ENCODE data around the gene PEX26.
"Not testable (repeated sequence)": the region's sequence is repeated elsewhere in the genome, so short reads cannot be mapped to it uniquely, and the experiment has no call there.

Gene PEX26

GRCh38 chr22:18056807-18057474 lies 20.8 kb upstream of the PEX26 start:
- no peak for DNase-seq

GRCh38 chr22:18057568-18058209 lies 20.1 kb upstream of the PEX26 start:
- peak; percentile 94 for DNase-seq

- no peak for DNase-seq
These were observed 19.3 kb upstream of the PEX26 start for GRCh38 chr22:18058371-18059093.

DNA sequence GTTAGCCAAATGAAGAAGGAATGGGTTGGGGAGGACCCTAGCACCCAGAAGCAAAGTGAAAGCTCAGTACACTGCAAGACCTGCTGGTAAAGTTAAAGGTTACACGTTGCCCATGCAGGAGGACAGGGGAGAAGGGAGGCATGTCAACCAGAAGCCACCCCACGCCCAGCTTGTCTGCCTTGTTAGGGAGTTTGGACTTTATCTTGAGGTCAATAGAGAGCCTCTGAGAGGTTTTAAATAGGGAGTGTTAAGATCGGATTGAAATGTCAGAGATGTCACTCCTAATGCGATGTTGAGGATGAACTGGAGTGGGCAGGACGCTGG lies 18.7 kb upstream of the PEX26 start:
- DNase-seq = no peak

GRCh38 chr22:18059473-18059872 lies 18.3 kb upstream of the PEX26 start:
- DNase-seq = no peak

DNA sequence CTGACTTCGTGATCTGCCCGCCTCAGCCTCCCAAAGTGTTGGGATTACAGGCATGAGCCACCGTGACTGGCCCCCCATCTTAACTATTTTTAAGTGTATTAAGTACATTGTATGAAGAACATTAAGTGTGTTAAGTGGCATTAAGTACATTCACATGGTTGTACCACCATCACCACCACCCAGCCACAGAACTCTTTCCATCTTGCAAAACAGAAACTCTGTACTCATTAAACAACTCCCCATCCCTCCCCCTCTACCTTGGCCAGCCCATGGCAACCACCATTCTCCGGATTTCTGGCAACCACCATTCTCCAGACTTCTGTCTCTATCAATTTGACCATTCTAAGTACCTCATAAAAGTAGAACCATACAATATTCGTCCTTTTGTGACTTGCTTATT lies 17.8 kb upstream of the PEX26 start:
- DNase-seq = no peak

GRCh38 chr22:18060646-18061620 lies 16.9 kb upstream of the PEX26 start:
- no peak for DNase-seq

GRCh38 chr22:18062421-18062820 lies 15.4 kb upstream of the PEX26 start:
- DNase-seq = no peak

DNA sequence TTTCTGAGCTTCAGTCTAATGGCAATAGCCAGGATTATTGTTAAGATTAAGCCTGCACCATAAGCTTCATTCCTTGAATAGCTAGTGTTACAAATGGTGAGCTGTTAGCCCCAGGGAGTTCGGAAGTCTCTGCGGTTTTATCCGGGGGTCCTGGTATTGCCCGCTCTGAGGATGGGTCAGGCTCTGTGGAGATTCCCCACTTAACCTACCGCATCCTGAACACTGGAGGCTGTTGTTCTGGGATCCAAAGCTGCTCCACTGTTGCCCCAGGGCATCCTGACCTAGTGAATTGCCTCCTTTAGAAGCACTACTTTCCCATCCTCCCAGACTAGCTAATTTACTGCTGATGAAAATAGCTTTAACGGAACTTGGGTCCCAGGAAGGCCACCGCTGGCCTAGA lies 14.5 kb upstream of the PEX26 start:
- no peak for DNase-seq

DNA sequence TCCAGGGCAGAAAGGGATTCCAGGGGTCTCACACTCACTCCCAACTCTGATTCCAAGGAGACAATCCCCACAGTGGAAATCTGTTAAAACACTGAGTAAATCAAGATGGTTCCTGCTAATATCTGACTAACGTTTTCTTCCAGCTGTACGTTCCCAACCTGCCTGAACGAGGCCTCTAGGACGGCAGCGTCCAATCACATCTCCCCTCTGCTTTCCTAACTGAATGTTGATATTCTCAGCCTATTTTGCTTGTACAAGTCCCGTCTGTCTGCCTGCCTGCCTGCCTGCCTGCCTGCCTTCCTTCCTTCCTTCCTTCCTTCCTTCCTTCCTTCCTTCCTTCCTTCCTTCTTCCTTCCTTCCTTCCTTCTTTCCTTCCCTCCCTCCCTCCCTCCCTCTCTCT lies 14.1 kb upstream of the PEX26 start:
- not testable (repeated sequence) for DNase-seq

GRCh38 chr22:18064636-18065035 lies 13.2 kb upstream of the PEX26 start:
- no peak for DNase-seq

- no peak for DNase-seq
These were observed 12.5 kb upstream of the PEX26 start for GRCh38 chr22:18065256-18065655.

DNA sequence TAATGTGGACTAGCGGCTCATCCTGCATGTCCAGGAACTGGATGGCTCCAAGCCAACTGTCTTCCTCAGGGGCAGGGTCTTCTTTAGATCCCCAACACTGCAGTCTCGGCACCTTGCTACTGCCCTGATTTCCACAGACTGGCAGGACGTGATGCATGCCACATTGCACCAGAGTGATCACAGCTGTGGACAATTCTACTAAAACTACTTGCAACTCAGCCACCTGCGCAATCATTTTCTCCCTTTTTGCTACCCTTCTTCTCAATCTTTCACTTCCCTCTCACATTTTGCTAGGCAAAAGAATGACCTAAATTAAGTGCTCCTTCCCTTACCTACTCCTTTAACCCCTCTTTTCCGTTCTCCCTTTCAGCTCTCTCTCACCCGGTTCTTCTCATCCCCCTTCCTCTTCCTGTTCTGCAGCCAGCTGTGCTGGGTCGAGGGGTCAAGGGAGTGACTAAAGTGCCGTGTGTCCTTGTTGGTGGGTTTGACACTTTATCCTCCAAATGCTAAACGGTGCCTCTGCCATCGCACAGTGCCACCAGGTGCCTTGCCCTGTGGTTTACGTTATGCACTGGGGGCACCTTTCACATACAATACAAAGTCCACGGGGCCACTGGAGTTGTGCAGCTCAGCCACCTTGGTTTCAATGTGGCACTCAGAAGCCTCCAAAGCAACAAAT lies 11.5 kb upstream of the PEX26 start:
- DNase-seq = no peak

- no peak for DNase-seq
These were observed 10.7 kb upstream of the PEX26 start for GRCh38 chr22:18067121-18067520.

DNA sequence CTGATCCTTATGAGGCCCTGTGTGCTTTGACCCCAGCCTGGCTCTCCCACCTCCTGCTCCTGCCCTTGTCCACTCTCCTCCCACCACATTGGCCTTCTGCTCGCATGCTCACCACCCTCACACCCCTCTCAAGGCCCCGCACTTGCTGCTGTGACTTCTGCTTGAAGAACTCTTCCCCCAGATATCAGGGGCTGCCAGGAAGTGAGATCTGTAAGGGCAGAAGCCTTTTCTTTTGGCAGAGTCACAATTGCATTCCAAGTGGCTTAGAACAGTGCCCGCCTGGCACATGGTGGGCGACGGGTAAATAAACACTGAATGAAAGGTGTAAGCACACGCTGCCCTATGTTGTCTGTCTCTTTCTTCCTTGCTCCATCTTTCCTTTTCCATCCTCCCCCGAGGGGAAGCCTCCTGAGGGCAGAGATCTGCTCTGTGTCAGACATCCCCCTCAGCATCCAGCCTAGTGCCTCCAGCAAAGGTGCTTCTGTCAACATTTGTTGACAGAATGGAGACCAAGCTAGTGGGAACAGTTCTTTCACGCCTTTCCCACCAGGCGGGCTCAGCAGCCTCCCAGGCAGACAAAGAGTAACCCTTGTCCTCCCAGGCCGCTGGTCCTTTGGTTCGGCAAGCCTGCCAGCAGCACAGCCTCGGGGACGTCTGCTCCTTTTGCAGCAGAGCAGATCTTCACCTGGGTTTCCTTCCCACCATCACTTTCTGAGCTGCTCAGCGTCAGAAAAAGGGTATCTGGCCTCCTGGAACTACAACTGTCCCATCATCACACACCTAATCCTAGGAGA lies 10.0 kb upstream of the PEX26 start:
- no peak for DNase-seq

DNA sequence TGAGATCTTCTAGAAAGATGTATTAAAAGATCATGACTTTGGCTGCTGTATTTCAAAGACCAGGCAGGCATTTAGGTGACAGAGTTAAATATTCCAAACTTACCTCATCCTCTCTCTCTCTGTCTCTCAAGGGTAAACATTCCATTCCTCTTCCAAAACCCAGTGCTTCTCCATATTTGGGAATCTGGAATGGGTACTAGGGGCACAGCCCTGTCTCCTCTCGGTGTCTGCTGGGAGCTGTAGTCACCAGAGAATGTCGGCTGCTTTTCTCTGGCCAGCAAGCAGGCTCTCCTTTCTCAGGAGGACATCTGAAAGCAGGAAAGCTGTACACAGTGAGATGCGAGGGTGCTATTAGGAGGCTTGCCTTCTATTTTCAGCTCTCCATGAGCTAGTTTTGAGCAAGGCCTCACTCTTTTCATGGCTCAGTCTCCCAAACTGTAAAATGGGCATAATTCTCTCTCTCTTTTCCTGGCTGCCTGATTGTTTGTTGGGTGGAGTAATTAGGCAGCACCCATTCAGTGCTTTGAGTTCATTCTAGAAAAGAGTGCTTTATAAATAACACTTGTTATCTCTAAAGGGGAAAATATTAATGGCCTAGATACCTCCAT lies 9.3 kb upstream of the PEX26 start:
- no peak for DNase-seq

DNA sequence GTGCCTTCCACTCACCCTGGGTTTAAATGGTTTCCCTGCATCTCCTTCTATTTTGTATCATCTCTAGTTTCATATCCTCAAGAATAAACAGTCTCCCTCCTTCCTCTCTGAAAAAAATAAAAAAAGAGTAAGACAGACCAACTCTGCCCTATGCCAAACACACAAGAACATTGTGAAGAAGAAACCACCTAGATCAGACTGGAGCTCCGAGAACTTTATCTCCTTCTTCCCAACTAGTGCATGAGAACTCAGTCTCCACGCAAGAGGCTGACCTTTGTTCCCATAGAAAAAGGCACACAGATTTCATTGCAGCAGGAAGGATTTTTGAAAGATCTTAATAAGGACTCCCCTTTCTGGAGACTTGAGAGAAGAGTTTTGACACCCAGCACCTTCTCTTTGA lies 8.7 kb upstream of the PEX26 start:
- DNase-seq = no peak

GRCh38 chr22:18070041-18070440 lies 7.7 kb upstream of the PEX26 start:
- no peak for DNase-seq

DNA sequence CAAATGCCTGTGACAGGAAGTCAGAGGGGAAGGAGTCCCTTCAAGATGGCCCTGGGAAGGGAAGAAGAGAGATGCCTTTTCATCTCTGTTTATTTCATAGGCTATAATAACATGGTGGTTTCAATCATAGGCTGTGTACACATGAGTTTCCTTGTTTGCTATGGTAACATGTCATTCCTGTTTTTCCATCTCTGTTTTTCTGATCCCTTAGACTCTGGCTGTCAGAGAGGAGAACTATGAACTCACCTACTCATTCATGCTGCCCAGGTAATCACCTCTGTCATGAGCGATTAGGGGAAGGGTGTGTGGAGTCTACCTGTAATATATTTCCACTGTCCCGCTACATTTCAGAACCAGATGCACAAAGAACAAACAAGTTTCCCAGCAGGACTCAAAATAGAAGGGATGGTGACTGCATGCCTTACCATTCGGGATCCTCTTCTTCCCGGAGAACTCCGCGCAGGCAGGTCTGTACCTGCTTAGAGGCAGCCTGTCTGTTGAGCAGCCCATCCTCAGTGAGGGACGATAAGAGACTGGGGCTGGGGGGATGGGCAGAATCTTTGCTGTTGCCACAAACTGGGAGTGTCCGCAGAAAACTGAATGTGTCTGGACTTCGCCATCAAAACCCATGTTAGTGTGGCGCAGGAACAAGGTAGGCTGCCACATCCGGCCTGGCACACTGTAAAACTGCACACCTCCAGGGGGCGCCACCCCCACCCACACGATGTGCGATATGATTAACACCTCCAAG lies 7.1 kb upstream of the PEX26 start:
- DNase-seq = no peak

GRCh38 chr22:18071307-18071967 lies 6.4 kb upstream of the PEX26 start:
- DNase-seq = not testable (repeated sequence)
